Smooth muscle cell (in vitro differentiated cells): ENCODE measurements around the gene GALE. TPM values are rescaled to one million over a fixed set of nuclear protein-coding genes. Genes with fewer than 3 reads are reported as not detected.
A peak's percentile ranks its signal among the peaks of the same experiment; 100 is the strongest.
"Not testable (repeated sequence)": the region's sequence is repeated elsewhere in the genome, so short reads cannot be mapped to it uniquely, and the experiment has no call there.

ENCODE experiments used
- DNase-seq: peaks from one replicate; lab custom pipeline; 2025; ENCODE audit not compliant: unreplicated experiment; lab: John Stamatoyannopoulos, UW
- H2AFZ ChIP-seq: fragments of 200-600 bp; sonication (generic); 2 replicates; pipeline ENCODE4 v1.6.0; 2016; ENCODE audit warnings: antibody characterized with exemption, low read depth, mild to moderate bottlenecking
- H3F3A ChIP-seq: fragments of 200-600 bp; sonication (generic); 2 replicates; pipeline ENCODE4 v1.6.0; 2017; ENCODE audit warnings: antibody characterized with exemption, low read depth
- H3K27ac ChIP-seq: fragments of 200-600 bp; sonication (generic); 2 replicates; pipeline ENCODE4 v1.5.1; 2016; ENCODE audit warnings: low read depth, mild to moderate bottlenecking
- H3K27me3 ChIP-seq: fragments of 200-600 bp; sonication (generic); 2 replicates; pipeline ENCODE4 v1.6.1; 2016; ENCODE audit warnings: low read depth, mild to moderate bottlenecking
- H3K36me3 ChIP-seq: fragments of 200-600 bp; sonication (generic); 2 replicates; pipeline ENCODE4 v1.5.1; 2016; ENCODE audit warnings: low read depth
- H3K4me1 ChIP-seq: fragments of 200-600 bp; sonication (generic); 2 replicates; pipeline ENCODE4 v1.5.1; 2016; ENCODE audit warnings: low read depth
- H3K4me2 ChIP-seq: fragments of 200-600 bp; sonication (generic); 2 replicates; pipeline ENCODE4 v1.6.0; 2016; ENCODE audit warnings: mild to moderate bottlenecking
- H3K4me3 ChIP-seq: fragments of 200-600 bp; sonication (generic); 2 replicates; pipeline ENCODE4 v1.5.1; 2016; ENCODE audit warnings: mild to moderate bottlenecking
- H3K79me2 ChIP-seq: fragments of 200-600 bp; sonication (generic); 2 replicates; pipeline ENCODE4 v1.6.0; 2016; ENCODE audit warnings: low read depth, mild to moderate bottlenecking
- H3K9ac ChIP-seq: fragments of 200-600 bp; sonication (generic); 2 replicates; pipeline ENCODE4 v1.6.0; 2016; ENCODE audit warnings: low read depth
- H3K9me3 ChIP-seq: fragments of 200-600 bp; sonication (generic); replicated peaks from 2 replicates; pipeline ENCODE4 v1.5.1; 2016; ENCODE audit warnings: low read depth
- H4K20me1 ChIP-seq: fragments of 200-600 bp; sonication (generic); 2 replicates; pipeline ENCODE4 v1.6.0; 2016; ENCODE audit warnings: low read depth
- WGBS: methylation state at CpG from one replicate; pipeline ENCODE4 v1.1.7; 2016; ENCODE audit warnings: low lambda C conversion rate; 5-methylcytosine and 5-hydroxymethylcytosine counted together
- polyA plus RNA-seq: library from polyadenylated mRNA; unstranded; fragments of >200 nt; fragmentation: Nextera tagmentation; extraction: Ambion mirVana; gene quantifications from 2 replicates; pipeline ENCODE4 v1.2.1, GENCODE V29; 2016
- total RNA-seq: library from RNA; depleted of rRNA; stranded (reverse); fragments of >200 nt; gene quantifications from 2 replicates; pipeline ENCODE4 v1.2.3, GENCODE V29; 2014
- TF ChIP-seq, protein P1 (sequence below): fragments of 200-600 bp; sonication (generic); IDR thresholded peaks from 2 replicates; pipeline ENCODE4 v1.5.1; 2017; ENCODE audit warnings: borderline replicate concordance, mild to moderate bottlenecking, antibody characterized with exemption; ENCODE audit not compliant: insufficient read depth, poor library complexity, severe bottlenecking

Gene GALE
- total and polyA plus RNA-seq, 2 experiments from 2014 or later = 51.7 to 75.2 TPM

DNA sequence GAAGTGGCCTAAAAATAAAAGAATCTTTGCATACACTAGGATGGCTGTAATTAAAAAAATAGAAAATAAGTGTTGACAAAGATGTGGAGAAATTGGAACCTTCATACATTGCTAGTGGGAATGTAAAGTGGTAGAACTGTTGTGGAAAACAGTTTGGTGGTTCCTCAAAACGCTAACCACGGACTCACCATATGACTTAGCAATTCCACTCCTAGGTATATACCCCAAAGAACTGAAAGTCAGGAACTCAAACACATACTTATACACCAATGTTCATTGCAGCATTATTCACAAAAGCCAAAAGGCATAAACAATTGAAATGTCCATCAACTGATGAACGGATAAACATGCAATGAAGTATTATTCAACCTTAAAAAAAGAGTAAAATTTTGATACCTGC lies 35.5 kb upstream of the GALE start:
- H3K4me2 ChIP-seq = no peak overlapping the region
- peaks cover 3% of the 10 kb centered on the region for H3K4me1 ChIP-seq
- 85% methylated on average over 3 of the region's 3 CpGs for WGBS
- no peak overlapping the region for H3K27ac ChIP-seq
- no peak overlapping the region for H3K9ac ChIP-seq
- no peaks in the 10 kb centered on the region for H3K9me3 ChIP-seq
- H3K4me3 ChIP-seq = no peak overlapping the region
- DNase-seq = no peak
- TF ChIP-seq, protein P1, sequence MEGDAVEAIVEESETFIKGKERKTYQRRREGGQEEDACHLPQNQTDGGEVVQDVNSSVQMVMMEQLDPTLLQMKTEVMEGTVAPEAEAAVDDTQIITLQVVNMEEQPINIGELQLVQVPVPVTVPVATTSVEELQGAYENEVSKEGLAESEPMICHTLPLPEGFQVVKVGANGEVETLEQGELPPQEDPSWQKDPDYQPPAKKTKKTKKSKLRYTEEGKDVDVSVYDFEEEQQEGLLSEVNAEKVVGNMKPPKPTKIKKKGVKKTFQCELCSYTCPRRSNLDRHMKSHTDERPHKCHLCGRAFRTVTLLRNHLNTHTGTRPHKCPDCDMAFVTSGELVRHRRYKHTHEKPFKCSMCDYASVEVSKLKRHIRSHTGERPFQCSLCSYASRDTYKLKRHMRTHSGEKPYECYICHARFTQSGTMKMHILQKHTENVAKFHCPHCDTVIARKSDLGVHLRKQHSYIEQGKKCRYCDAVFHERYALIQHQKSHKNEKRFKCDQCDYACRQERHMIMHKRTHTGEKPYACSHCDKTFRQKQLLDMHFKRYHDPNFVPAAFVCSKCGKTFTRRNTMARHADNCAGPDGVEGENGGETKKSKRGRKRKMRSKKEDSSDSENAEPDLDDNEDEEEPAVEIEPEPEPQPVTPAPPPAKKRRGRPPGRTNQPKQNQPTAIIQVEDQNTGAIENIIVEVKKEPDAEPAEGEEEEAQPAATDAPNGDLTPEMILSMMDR = no peak
- no peak overlapping the region for H2AFZ ChIP-seq
- H3K36me3 ChIP-seq = no peaks in the 10 kb centered on the region
- H3F3A ChIP-seq = no peaks in the 10 kb centered on the region
- H4K20me1 ChIP-seq = no peaks in the 10 kb centered on the region
- peaks cover 14% of the 10 kb centered on the region for H3K27me3 ChIP-seq
- no peaks in the 10 kb centered on the region for H3K79me2 ChIP-seq

DNA sequence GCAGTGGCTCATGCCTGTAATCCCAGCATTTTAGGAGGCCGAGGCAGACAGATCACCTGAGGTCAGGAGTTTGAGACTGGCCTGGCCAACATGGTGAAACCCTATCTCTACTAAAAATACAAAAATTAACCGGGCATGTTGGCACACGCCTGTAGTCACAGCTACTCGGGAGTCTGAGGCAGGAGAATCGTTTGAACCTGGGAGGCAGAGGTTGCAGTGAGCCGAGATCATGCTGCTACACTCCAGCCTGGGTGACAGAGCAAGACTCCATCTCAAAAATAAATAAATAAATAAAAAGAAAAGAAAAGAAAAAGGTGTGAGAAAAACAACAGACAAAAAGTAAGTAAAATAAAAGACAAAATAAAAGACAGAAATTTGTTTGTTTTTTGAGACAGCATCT lies 33.6 kb upstream of the GALE start:
- H3K9me3 ChIP-seq, H4K20me1 ChIP-seq, H3K27ac ChIP-seq, H3K9ac ChIP-seq, H3K36me3 ChIP-seq, H3K4me3 ChIP-seq, H2AFZ ChIP-seq, H3F3A ChIP-seq, H3K79me2 ChIP-seq, H3K4me1 ChIP-seq, H3K4me2 ChIP-seq, DNase-seq: not testable (repeated sequence)
- WGBS = 78% methylated on average over 6 of the region's 6 CpGs
- H3K27me3 ChIP-seq = peaks cover 14% of the 10 kb centered on the region

DNA sequence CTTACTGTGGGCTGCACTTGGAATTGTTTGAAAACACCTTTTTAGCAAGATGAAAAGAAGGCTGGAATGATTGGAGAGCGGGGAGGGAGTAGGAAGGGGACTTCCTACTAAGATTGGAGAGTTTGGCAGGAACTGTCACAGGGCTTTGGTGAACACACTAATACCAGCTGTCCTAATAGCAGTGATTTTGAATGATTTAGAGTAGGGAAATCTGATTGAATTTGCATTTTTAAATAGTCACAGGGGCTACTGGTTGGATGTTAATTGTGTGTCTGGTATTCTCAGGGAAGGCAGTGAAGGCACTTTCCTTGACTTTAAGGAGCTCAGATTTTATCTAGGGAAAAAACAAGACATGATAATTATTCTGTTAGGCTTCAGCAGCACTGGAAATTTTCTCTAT lies 27.2 kb upstream of the GALE start:
- H3K9ac ChIP-seq = no peak overlapping the region
- no peak overlapping the region for H2AFZ ChIP-seq
- H3K27me3 ChIP-seq = no peaks in the 10 kb centered on the region
- 94% methylated on average over 1 of the region's 1 CpG for WGBS
- no peaks in the 10 kb centered on the region for H4K20me1 ChIP-seq
- no peaks in the 10 kb centered on the region for H3K36me3 ChIP-seq
- H3K4me3 ChIP-seq = no peak overlapping the region
- H3K4me1 ChIP-seq = peaks cover 8% of the 10 kb centered on the region
- H3K4me2 ChIP-seq = no peak overlapping the region
- peaks cover 12% of the 10 kb centered on the region for H3K79me2 ChIP-seq
- no peaks in the 10 kb centered on the region for H3F3A ChIP-seq
- H3K9me3 ChIP-seq = no peaks in the 10 kb centered on the region
- TF ChIP-seq, protein P1 = no peak
- no peak for DNase-seq
- no peak overlapping the region for H3K27ac ChIP-seq

DNA sequence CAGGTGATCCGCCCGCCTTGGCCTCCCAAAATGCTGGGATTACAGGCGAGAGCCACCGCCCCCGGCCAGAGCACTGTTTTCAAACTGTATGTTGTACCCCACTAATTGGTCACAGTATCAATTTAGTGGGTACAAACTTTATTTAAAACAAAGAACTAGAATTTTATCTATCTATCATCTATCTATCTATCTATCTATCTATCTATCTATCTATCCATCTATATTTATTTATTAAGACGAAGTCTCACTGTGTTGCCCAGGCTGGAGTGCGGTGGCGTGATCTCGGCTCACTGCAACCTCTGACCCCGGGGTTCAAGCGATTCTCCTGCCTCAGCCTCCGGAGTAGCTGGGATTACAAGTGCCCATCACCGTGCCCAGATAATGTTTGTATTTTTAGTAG lies 26.0 kb upstream of the GALE start:
- not testable (repeated sequence) for H3F3A ChIP-seq, H3K4me1 ChIP-seq, H4K20me1 ChIP-seq, H3K4me3 ChIP-seq, H3K4me2 ChIP-seq, H3K9me3 ChIP-seq, DNase-seq, H3K27ac ChIP-seq, H3K9ac ChIP-seq, H2AFZ ChIP-seq, H3K27me3 ChIP-seq, H3K36me3 ChIP-seq
- H3K79me2 ChIP-seq = peaks cover 12% of the 10 kb centered on the region
- over 99% methylated on average over 13 of the region's 13 CpGs for WGBS

DNA sequence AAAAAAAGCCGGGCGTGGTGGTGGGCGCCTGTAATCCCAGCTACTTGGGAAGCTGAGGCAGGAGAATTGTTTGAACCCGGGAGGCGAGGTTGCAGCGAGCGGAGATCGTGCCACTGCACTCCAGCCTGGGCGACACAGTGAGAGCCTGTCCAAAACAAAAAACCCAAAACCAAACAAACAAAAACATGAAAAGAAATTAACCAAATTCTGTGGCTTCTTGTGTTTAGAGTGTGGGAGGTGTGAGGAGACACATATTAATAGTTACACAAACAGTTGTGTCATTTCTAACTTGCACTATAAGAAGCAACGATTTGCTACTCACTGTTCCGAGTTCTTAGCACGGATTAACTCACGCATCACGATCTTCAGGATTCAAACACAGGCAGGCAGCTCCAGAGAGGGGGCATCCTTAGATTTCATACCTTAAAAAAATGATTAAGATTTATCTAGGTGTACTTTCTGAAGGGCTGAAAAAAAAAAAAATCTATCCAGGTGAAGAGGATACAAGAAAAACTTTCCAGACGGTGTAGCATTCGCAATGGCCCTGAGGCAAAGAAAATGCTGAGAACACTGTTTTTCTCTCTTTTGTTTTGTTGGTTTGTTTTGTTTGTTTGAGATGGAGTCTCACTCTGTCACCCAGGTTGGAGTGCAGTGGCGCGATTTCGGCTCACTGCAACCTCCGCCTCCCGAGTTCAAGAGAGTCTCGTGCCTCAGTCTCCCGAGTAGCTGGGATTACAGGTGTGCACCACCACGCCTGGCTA lies 25.4 kb upstream of the GALE start:
- WGBS = 66% methylated on average over 24 of the region's 24 CpGs
- Histone ChIP-seq H3K4me2 (peak overlapping the region; percentile 94), H3K9me3 (no peaks in the 10 kb centered on the region), H3K27ac (peak overlapping the region; percentile 90), H3K4me3 (peak overlapping the region; percentile 95), H3K27me3 (no peaks in the 10 kb centered on the region), H3K79me2 (peaks cover 12% of the 10 kb centered on the region), H3K36me3 (no peaks in the 10 kb centered on the region), H3K9ac (no peak overlapping the region), H2AFZ (peak overlapping the region; percentile 80), H3K4me1 (peaks cover 8% of the 10 kb centered on the region), H3F3A (no peaks in the 10 kb centered on the region), H4K20me1 (no peaks in the 10 kb centered on the region)
- TF ChIP-seq, protein P1 = no peak
- no peak for DNase-seq
